ENCODE results near the gene HOXC11. TPM values are rescaled to one million over a fixed set of nuclear protein-coding genes. Genes with fewer than 3 reads are reported as not detected.

The HOXC11 gene
- total RNA-seq, 2 donors from 2014 or later: not detected

- Histone ChIP-seq H3K36me3 (no peaks in the 10 kb centered on the region), H3K9me3 (no peaks in the 10 kb centered on the region), H3K27ac (no peak overlapping the region), H3K4me3 (no peak overlapping the region), H3K4me1 (replicated peaks) (no peaks in the 10 kb centered on the region), H3K27me3 (replicated peaks; ENCODE audit: insufficient read depth) (peaks cover 72% of the 10 kb centered on the region)
- TF ChIP-seq POLR2A (IDR thresholded peaks at IDR 0.05) (no peak), POLR2AphosphoS5 (IDR thresholded peaks at IDR 0.05) (no peak), CTCF (IDR thresholded peaks at IDR 0.05) (no peak)
- 43% methylated on average over 39 of the region's 39 CpGs for WGBS
- DNase-seq (ENCODE audit: low spot score): no peak
- intact Hi-C loops (cut with DNase I): no loop called here
These were observed 12.5 kb upstream of the HOXC11 start for GRCh38 chr12:53960187-53961024.

- H3K4me1 ChIP-seq (replicated peaks): no peaks in the 10 kb centered on the region
- intact Hi-C loops (cut with DNase I): no loop called here
- no peak overlapping the region for H3K4me3 ChIP-seq
- no peaks in the 10 kb centered on the region for H3K36me3 ChIP-seq
- no peaks in the 10 kb centered on the region for H3K9me3 ChIP-seq
- WGBS: 17% methylated on average over 44 of the region's 72 CpGs
- peaks cover 71% of the 10 kb centered on the region for H3K27me3 ChIP-seq (replicated peaks; ENCODE audit: insufficient read depth)
- DNase-seq (ENCODE audit: low spot score): no peak
- no peak overlapping the region for H3K27ac ChIP-seq
- TF ChIP-seq POLR2AphosphoS5 (IDR thresholded peaks at IDR 0.05) (no peak), CTCF (IDR thresholded peaks at IDR 0.05) (no peak), POLR2A (IDR thresholded peaks at IDR 0.05) (no peak)
These were observed 11.7 kb upstream of the HOXC11 start for GRCh38 chr12:53961025-53961761.

- Histone ChIP-seq H3K27me3 (replicated peaks; ENCODE audit: insufficient read depth) (peaks cover 60% of the 10 kb centered on the region), H3K4me3 (no peak overlapping the region)
- WGBS: 63% methylated on average over 7 of the region's 7 CpGs
These were observed 9.9 kb upstream of the HOXC11 start for GRCh38 chr12:53963005-53963404.

GRCh38 chr12:53963434-53964314 is 9.3 kb upstream of the HOXC11 start:
- Histone ChIP-seq H3K4me1 (replicated peaks) (no peaks in the 10 kb centered on the region), H3K27me3 (replicated peaks; ENCODE audit: insufficient read depth) (peaks cover 54% of the 10 kb centered on the region), H3K36me3 (no peaks in the 10 kb centered on the region), H3K4me3 (no peak overlapping the region), H3K27ac (no peak overlapping the region), H3K9me3 (no peaks in the 10 kb centered on the region)
- WGBS: 26% methylated on average over 38 of the region's 38 CpGs
- intact Hi-C loops (cut with DNase I): no loop called here
- no peak for DNase-seq (ENCODE audit: low spot score)
- TF ChIP-seq CTCF (IDR thresholded peaks at IDR 0.05) (no peak), POLR2AphosphoS5 (IDR thresholded peaks at IDR 0.05) (no peak), POLR2A (IDR thresholded peaks at IDR 0.05) (no peak)

More at GRCh38 chr12:53963005-53963404, 9.9 kb upstream of the HOXC11 start:
- DNase-seq (ENCODE audit: low spot score): no peak
- no peaks in the 10 kb centered on the region for H3K9me3 ChIP-seq
- TF ChIP-seq CTCF (IDR thresholded peaks at IDR 0.05) (no peak), POLR2A (IDR thresholded peaks at IDR 0.05) (no peak), POLR2AphosphoS5 (IDR thresholded peaks at IDR 0.05) (no peak)
- H3K27ac ChIP-seq: no peak overlapping the region
- intact Hi-C loops (cut with DNase I): no loop called here
- no peaks in the 10 kb centered on the region for H3K4me1 ChIP-seq (replicated peaks)
- H3K36me3 ChIP-seq: no peaks in the 10 kb centered on the region

Data from prostate gland (tissue), 2 donors.